ENCODE data around the gene ACTN4.

The ACTN4 gene

DNA sequence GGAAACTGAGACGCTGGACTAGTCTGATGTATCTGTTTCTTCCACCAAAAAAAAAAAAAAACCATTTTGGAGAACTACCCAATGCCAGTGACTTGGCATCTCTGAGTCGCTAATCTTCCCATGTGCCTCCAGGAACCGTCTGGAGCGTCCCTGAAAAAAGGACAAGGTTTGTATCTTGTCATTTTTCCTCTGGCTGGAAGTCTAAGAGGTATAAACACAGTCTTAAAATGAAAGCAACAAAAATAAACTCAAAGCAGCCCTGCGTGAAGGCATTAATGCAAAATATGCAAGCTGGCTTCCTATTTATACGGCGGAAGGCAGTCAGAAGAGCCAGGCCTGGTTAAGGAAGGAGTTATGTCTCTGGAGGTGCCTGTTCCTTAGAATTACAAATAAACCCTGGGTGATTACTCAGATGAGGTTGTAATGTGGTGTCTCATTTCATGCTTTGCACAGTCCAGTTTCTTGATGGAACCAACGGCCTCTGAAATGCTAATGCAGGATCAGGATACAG lies 20.3 kb downstream of the ACTN4 start:
- no peak overlapping the region for H4K5ac ChIP-seq (ENCODE audit: low read length)
- H3K56ac ChIP-seq (ENCODE audit: low read length): peak overlapping the region; percentile 68
- H2BK15ac ChIP-seq (replicated peaks; ENCODE audit: low read depth): no peak overlapping the region
- peak overlapping the region; percentile 74 for H3K27ac ChIP-seq (ENCODE audit: low read depth, low read length)
- H3K4me3 ChIP-seq (ENCODE audit: low read length): no peak overlapping the region
- no peak overlapping the region for H2BK120ac ChIP-seq (ENCODE audit: low read depth, low read length)
- H3K4ac ChIP-seq (ENCODE audit: low read depth, low read length): no peak overlapping the region
- no peak overlapping the region for H2BK5ac ChIP-seq (ENCODE audit: low read length)
- peaks cover 22% of the 10 kb centered on the region for H3K79me1 ChIP-seq (ENCODE audit: low read length)
- H3K9ac ChIP-seq (ENCODE audit: low read length): peak overlapping the region; percentile 70
- no peak overlapping the region for H4K8ac ChIP-seq (ENCODE audit: low read depth, low read length)
- H3K27me3 ChIP-seq (ENCODE audit: insufficient read depth, low read length, poor library complexity): no peaks in the 10 kb centered on the region
- no peak overlapping the region for H3K23ac ChIP-seq (ENCODE audit: low read length)
- peaks cover 52% of the 10 kb centered on the region for H3K4me1 ChIP-seq (ENCODE audit: control insufficient read depth, low read depth, low read length)
- no peak for DNase-seq
- no CpG with 5 or more reads among the region's 8 CpGs for WGBS (ENCODE audit: extremely low coverage, insufficient coverage, low lambda C conversion rate)
- H3K4me2 ChIP-seq (ENCODE audit: low read length): no peak overlapping the region
- peaks cover 81% of the 10 kb centered on the region for H3K79me2 ChIP-seq (ENCODE audit: control insufficient read depth, insufficient read depth, low read length)
- H3K18ac ChIP-seq (ENCODE audit: low read length): no peak overlapping the region
- no peak overlapping the region for H2AK5ac ChIP-seq (ENCODE audit: low read length)
- H3K36me3 ChIP-seq (ENCODE audit: control insufficient read depth, insufficient read depth, low read length): no peaks in the 10 kb centered on the region

DNA sequence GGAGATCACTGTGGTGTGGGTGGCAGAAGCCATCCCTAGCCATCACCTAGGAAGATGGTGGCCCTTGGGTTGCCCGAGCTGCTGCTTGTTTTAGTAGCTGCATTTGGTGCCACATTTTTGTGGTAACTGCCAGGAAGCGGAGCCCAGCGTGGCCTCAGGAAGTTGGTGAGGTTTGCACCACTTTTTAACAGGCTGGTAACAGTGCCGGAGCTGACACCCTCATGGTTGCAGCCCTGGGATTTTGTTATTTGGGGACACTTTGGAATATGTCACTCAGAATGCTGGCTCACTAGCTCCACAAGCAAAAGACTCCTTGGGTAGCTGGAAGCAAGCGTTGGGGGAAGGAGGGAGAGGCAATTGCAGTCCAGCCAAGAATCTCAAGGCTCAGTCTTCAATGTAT lies 22.1 kb downstream of the ACTN4 start:
- no peak overlapping the region for H2BK5ac ChIP-seq (ENCODE audit: low read length)
- WGBS (ENCODE audit: extremely low coverage, insufficient coverage, low lambda C conversion rate): no CpG with 5 or more reads among the region's 5 CpGs
- no peak overlapping the region for H3K18ac ChIP-seq (ENCODE audit: low read length)
- peaks cover 76% of the 10 kb centered on the region for H3K79me2 ChIP-seq (ENCODE audit: control insufficient read depth, insufficient read depth, low read length)
- H2BK15ac ChIP-seq (replicated peaks; ENCODE audit: low read depth): no peak overlapping the region
- no peak overlapping the region for H3K9ac ChIP-seq (ENCODE audit: low read length)
- H3K4ac ChIP-seq (ENCODE audit: low read depth, low read length): no peak overlapping the region
- H4K5ac ChIP-seq (ENCODE audit: low read length): no peak overlapping the region
- H4K8ac ChIP-seq (ENCODE audit: low read depth, low read length): no peak overlapping the region
- no peak overlapping the region for H3K4me2 ChIP-seq (ENCODE audit: low read length)
- H3K27ac ChIP-seq (ENCODE audit: low read depth, low read length): no peak overlapping the region
- no peaks in the 10 kb centered on the region for H3K27me3 ChIP-seq (ENCODE audit: insufficient read depth, low read length, poor library complexity)
- DNase-seq: no peak
- H2BK120ac ChIP-seq (ENCODE audit: low read depth, low read length): no peak overlapping the region
- H3K56ac ChIP-seq (ENCODE audit: low read length): no peak overlapping the region
- no peaks in the 10 kb centered on the region for H3K36me3 ChIP-seq (ENCODE audit: control insufficient read depth, insufficient read depth, low read length)
- peaks cover 40% of the 10 kb centered on the region for H3K4me1 ChIP-seq (ENCODE audit: control insufficient read depth, low read depth, low read length)
- H3K4me3 ChIP-seq (ENCODE audit: low read length): no peak overlapping the region
- H3K23ac ChIP-seq (ENCODE audit: low read length): no peak overlapping the region
- H3K79me1 ChIP-seq (ENCODE audit: low read length): peaks cover 20% of the 10 kb centered on the region
- H2AK5ac ChIP-seq (ENCODE audit: low read length): no peak overlapping the region

DNA sequence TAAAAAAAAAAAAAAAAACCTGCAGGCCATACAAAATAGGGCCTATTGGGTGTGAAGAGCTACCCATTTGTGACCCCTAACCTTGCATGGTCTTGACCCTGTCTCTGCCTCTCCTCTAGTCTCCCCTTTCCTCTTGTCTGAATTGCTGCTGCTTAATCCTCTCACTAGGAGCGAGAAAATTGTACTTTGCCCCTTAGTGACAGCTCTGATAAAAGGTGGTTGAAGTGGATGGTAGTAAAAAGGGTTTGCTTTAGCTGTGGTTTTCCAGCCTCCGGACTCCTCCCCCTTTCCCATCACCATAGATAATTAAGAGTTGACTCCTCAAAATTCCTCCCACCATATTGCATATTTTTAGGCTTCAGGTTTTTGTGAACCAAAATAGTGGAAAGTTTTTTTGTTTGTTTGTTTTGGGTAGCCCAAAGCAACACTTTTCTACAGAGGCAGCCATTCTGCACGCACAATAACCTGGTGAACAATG lies 23.5 kb downstream of the ACTN4 start:
- Histone ChIP-seq H3K79me1 (ENCODE audit: low read length) (peaks cover 24% of the 10 kb centered on the region), H3K23ac (ENCODE audit: low read length) (no peak overlapping the region), H2BK120ac (ENCODE audit: low read depth, low read length) (no peak overlapping the region), H4K5ac (ENCODE audit: low read length) (no peak overlapping the region), H3K27ac (ENCODE audit: low read depth, low read length) (peak overlapping the region; percentile 33), H3K18ac (ENCODE audit: low read length) (no peak overlapping the region), H3K4me2 (ENCODE audit: low read length) (no peak overlapping the region), H3K79me2 (ENCODE audit: control insufficient read depth, insufficient read depth, low read length) (peaks cover 82% of the 10 kb centered on the region), H4K8ac (ENCODE audit: low read depth, low read length) (no peak overlapping the region), H3K4me1 (ENCODE audit: control insufficient read depth, low read depth, low read length) (peaks cover 30% of the 10 kb centered on the region), H3K36me3 (ENCODE audit: control insufficient read depth, insufficient read depth, low read length) (no peaks in the 10 kb centered on the region), H2BK15ac (replicated peaks; ENCODE audit: low read depth) (no peak overlapping the region), H3K56ac (ENCODE audit: low read length) (no peak overlapping the region), H2BK5ac (ENCODE audit: low read length) (no peak overlapping the region), H3K4me3 (ENCODE audit: low read length) (no peak overlapping the region), H2AK5ac (ENCODE audit: low read length) (no peak overlapping the region), H3K9ac (ENCODE audit: low read length) (no peak overlapping the region), H3K4ac (ENCODE audit: low read depth, low read length) (no peak overlapping the region), H3K27me3 (ENCODE audit: insufficient read depth, low read length, poor library complexity) (no peaks in the 10 kb centered on the region)
- WGBS (ENCODE audit: extremely low coverage, insufficient coverage, low lambda C conversion rate): no CpG with 5 or more reads among the region's 3 CpGs
- DNase-seq: no peak

DNA sequence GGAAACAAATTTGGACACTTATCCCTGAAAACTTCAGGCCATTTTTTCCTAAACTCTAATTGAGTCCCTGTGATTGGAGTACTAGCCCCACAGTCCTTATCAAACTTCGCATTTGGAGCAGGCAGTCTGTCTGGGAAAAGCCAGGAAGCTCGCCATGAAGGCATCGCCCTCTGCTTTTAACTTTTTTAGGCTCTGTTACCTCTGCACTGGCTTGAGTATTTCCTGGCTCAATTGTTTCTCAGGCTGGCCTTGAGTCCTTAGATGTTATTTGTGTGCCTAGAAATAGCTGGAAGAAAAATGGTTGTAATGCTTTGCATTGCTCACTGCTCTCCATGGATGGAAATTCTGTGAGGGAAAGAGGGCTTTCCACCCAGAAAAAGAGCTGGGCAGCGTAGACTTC lies 24.2 kb downstream of the ACTN4 start:
- H2BK15ac ChIP-seq (replicated peaks; ENCODE audit: low read depth): no peak overlapping the region
- H3K9ac ChIP-seq (ENCODE audit: low read length): peak overlapping the region; percentile 22
- H3K27ac ChIP-seq (ENCODE audit: low read depth, low read length): no peak overlapping the region
- H3K36me3 ChIP-seq (ENCODE audit: control insufficient read depth, insufficient read depth, low read length): no peaks in the 10 kb centered on the region
- peaks cover 26% of the 10 kb centered on the region for H3K4me1 ChIP-seq (ENCODE audit: control insufficient read depth, low read depth, low read length)
- H3K79me1 ChIP-seq (ENCODE audit: low read length): peaks cover 29% of the 10 kb centered on the region
- peaks cover 86% of the 10 kb centered on the region for H3K79me2 ChIP-seq (ENCODE audit: control insufficient read depth, insufficient read depth, low read length)
- no peak overlapping the region for H3K23ac ChIP-seq (ENCODE audit: low read length)
- no peak overlapping the region for H2AK5ac ChIP-seq (ENCODE audit: low read length)
- peak overlapping the region; percentile 25 for H3K18ac ChIP-seq (ENCODE audit: low read length)
- no peak overlapping the region for H2BK120ac ChIP-seq (ENCODE audit: low read depth, low read length)
- no peak overlapping the region for H2BK5ac ChIP-seq (ENCODE audit: low read length)
- no peaks in the 10 kb centered on the region for H3K27me3 ChIP-seq (ENCODE audit: insufficient read depth, low read length, poor library complexity)
- no peak overlapping the region for H3K4me3 ChIP-seq (ENCODE audit: low read length)
- DNase-seq: no peak
- peak overlapping the region; percentile 9 for H3K56ac ChIP-seq (ENCODE audit: low read length)
- no CpG with 5 or more reads among the region's 4 CpGs for WGBS (ENCODE audit: extremely low coverage, insufficient coverage, low lambda C conversion rate)
- no peak overlapping the region for H4K5ac ChIP-seq (ENCODE audit: low read length)
- no peak overlapping the region for H3K4ac ChIP-seq (ENCODE audit: low read depth, low read length)
- no peak overlapping the region for H4K8ac ChIP-seq (ENCODE audit: low read depth, low read length)
- H3K4me2 ChIP-seq (ENCODE audit: low read length): no peak overlapping the region

DNA sequence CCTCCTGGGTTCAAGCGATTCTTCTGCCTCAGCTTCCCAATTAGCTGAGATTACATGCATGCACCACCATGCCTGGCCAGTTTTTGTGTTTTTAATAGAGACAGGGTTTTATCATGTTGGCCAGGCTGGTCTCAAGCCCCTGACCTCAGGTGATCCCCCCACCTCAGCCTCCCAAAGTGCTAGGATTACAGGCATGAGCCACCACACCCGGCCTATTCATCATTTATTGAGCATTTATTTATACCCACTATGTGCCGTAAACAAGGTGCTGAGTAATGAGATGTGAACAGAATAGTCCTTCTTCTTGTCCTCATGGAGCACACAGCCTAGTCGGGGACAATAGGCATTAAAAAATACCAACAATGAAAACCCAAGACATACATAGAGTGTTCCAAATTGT lies 25.6 kb downstream of the ACTN4 start:
- Histone ChIP-seq H4K8ac (ENCODE audit: low read depth, low read length) (no peak overlapping the region), H3K9ac (ENCODE audit: low read length) (no peak overlapping the region), H3K18ac (ENCODE audit: low read length) (no peak overlapping the region), H3K4me3 (ENCODE audit: low read length) (no peak overlapping the region), H3K79me2 (ENCODE audit: control insufficient read depth, insufficient read depth, low read length) (peaks cover 88% of the 10 kb centered on the region), H3K36me3 (ENCODE audit: control insufficient read depth, insufficient read depth, low read length) (no peaks in the 10 kb centered on the region), H3K4me1 (ENCODE audit: control insufficient read depth, low read depth, low read length) (peaks cover 21% of the 10 kb centered on the region), H3K56ac (ENCODE audit: low read length) (no peak overlapping the region), H3K27ac (ENCODE audit: low read depth, low read length) (no peak overlapping the region), H3K4ac (ENCODE audit: low read depth, low read length) (no peak overlapping the region), H2BK120ac (ENCODE audit: low read depth, low read length) (no peak overlapping the region), H3K4me2 (ENCODE audit: low read length) (no peak overlapping the region), H2BK5ac (ENCODE audit: low read length) (no peak overlapping the region), H2AK5ac (ENCODE audit: low read length) (no peak overlapping the region), H2BK15ac (replicated peaks; ENCODE audit: low read depth) (no peak overlapping the region), H3K27me3 (ENCODE audit: insufficient read depth, low read length, poor library complexity) (no peaks in the 10 kb centered on the region), H4K5ac (ENCODE audit: low read length) (no peak overlapping the region), H3K79me1 (ENCODE audit: low read length) (peaks cover 37% of the 10 kb centered on the region), H3K23ac (ENCODE audit: low read length) (no peak overlapping the region)
- no peak for DNase-seq
- no CpG with 5 or more reads among the region's 4 CpGs for WGBS (ENCODE audit: extremely low coverage, insufficient coverage, low lambda C conversion rate)
